NCI-H526 (cell line): ENCODE data around the gene ANKRD52.
A peak's percentile ranks its signal among the peaks of the same experiment; 100 is the strongest.
"Not testable (repeated sequence)": the region's sequence is repeated elsewhere in the genome, so short reads cannot be mapped to it uniquely, and the experiment has no call there.

Experiments
- DNase-seq, 2 experiments: peaks; one replicate each; lab custom pipeline; 2025; lab: John Stamatoyannopoulos, UW

ANKRD52 gene

DNA sequence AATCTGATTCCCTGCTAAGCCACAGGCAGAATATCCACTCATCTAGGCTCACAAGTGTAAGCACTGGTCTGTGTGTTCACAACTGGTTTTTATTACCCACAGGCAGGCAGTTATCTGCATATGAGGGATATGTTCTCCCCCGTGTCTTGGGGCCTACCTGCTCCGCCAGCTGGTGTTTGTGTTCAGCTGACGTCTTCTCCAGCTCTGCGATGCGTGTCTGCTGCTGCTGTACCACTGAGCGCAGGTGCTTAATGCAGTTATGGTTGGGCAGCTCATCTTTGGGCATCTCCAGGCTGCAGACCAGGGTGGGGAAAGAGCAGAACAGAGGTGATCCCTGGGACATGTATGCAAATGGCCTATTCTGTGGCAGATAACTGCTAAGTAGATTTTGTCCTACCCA, 50.2 kb downstream of the ANKRD52 start:
- peak; percentile 92 to 93 for DNase-seq

DNA sequence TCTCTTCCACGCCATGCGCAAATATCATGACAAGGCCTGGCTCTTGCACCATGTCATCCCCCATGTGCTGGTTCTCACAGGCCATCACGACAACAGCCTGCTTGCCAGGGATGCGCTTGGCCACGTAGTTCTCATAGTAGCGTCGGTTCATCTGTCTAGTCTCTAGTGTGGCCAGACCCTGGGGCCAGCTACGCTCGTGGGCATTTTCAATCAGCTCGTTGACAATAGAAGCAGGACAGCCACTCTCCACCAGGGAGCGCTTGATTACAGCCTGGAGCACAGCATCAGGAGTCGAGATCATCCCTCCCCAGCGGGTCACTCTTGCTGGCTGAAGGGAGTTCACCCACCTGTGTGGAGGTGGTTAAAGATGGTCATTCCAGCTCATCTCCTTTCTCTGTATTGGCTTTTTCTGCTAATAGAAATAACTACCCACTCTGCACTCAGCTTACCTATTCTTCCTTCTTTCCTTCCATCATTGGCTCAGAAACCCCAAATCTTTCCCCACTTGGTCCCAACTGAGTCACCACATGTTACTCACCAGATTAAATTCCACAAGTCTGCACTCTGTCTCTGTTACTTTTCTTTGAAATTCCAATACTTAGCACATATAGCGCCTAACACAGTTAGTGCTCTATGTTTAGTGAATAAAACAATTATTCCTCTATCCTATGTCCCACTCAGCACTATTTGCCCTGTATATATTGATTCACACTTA, 51.6 kb downstream of the ANKRD52 start:
- DNase-seq = peak; percentile 13 to 60

DNA sequence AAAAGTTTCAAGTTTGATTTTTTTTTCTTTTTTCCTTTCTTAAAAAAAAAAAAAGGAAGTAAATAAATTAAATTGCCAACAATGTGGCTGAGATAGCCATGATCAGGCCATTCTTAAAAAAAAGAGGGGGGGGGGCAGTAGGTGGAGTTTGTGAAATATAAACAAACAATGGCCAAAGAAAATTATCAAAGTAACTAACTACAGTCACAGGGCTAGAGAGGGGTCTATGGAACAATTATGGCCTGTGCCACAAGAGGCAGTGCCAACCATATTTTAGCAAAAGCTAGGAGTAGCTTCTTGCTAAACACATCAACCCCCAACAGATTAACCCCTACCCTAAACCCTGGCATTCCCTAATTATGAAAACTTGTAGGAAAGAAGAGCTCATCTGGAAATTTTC, 52.7 kb downstream of the ANKRD52 start:
- no peak for DNase-seq

DNA sequence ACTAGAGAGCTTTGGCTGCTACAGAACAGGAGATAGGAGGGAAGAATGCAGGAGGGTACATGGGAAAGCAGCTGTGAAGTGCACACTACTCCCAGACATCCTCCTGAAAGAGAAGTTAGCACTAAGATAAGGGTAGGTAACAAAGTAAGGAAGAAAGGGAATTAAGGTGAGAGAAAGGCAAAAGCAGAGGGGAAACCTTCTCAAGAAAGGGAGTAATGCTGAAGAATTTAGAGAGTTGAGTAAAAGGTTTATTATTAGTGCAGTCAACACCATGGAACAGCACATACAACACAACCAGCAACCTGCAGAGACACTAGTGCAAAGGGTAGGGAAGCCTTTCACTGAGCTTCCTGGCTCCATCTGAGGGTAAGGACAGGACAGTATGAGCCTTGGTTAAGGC, 53.9 kb downstream of the ANKRD52 start:
- no peak for DNase-seq

DNA sequence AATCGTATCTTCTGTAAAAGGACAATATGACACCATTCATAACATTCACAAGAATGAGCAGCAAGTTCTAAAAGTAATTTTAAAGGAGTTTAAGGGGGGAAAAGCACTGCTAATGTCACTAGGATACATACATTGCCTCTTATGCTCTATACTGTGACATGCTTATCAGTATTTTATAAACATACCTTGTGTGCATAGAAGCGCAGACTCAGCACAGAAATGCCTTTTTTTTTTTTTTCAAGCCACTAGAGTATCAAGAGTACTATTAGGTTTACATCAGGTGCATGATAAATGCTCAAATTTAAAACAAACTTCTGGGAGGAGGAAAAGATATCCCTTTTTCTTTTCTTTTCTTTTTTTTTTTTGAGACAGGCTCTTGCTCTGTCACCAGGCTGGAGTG, 55.3 kb downstream of the ANKRD52 start:
- no peak for DNase-seq

DNA sequence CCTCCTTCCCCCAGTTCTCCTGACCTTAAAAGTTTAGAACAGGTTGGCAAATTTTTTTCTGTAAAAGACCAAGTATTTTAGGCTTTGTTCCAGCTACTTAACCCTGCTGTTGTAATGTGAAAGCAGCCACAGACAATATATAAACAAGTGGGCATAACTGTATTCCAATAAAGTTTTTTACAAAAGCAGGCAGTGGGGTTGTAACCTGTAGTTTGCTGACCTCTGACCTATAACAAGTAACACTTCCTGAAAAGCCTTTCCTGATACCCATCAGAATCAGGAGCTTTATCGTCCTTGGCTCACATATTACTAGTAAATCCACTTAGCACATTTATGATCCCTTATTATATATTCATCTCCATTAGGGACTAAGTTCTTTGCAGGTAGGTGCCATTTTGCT, 55.8 kb downstream of the ANKRD52 start:
- DNase-seq = no peak

DNA sequence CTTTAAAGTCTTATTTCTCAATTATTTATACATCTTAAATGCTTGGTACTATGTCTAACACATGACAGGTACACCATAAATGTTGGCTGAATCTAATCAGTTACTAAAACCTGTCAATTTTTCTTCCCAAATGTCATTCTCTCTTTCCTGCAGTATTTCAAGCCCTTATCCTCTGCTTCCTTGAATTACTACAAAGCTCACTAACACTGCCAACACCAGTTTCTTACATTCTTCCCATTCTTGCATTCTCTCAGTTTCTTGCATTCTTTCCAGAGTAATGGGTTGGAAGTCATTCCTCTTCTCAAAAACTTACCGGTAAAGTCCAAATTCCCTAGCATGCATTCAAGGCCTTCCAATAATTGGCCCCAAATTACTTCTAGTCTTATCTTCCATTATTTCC, 59.3 kb downstream of the ANKRD52 start:
- no peak for DNase-seq

DNA sequence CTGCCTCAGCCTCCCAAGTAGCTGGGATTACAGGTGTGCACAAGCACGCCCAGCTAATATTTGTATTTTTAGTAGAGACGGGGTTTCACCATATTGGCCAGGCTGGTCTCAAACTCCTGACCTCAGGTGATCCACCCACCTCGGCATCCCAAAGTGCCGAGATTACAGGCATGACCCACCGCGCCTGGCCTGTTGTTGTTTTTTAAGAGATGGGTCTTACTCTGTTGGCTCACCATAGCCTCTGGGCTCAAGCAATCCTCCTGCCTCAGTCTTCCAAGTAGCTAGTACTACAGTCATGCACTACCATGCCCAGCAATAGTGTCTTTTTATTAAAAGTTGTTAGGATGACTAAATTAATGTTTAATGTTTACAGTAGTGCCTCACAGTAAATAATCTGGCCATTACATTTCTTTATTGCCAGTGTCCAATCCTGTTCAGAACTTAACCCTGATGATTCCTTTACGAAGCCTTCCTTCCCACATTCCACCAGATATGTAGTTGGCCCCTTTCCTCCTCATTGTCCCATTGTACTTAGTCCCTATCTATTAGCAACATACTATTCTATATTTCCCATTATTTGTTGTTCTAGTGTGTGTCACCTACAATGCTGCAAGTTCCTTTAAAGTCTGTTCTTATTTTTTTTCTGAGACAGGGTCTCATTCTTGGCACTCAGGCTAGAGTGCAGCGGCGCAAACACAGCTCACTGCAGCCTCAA, 60.1 kb downstream of the ANKRD52 start:
- DNase-seq = no peak

DNA sequence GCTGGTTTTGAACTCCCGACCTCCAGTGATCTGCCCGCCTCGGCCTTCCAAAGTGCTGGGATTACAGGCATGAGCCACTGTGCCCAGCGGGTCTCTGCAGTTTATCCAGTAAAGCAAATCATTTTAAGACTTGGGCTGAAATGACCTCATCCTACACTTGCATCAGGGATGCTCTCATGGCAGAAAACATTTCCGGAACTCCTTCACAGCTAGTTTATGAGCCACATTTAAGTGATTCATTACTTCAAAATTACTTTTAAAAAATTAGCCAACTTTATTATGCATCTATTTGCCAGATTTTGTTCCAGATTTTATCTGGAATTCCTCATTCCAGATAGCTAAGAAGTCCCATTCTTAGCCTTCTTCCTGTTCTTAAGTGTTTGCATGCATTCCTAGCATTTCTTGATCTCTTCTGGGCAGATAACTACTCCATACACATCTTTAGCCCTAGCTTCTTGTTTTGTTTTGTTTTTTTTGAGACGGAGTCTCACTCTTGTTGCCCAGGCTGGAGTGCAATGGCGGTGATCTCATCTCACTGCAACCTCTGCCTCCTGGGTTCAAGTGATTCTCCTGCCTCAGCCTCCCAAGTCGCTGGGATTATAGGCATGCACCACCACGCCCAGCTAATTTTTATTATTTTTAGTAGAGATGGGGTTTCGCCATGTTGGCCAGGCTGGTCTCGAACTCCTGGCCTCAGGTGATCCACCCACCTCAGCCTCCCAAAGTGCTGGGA, 61.2 kb downstream of the ANKRD52 start:
- not testable (repeated sequence) for DNase-seq

DNA sequence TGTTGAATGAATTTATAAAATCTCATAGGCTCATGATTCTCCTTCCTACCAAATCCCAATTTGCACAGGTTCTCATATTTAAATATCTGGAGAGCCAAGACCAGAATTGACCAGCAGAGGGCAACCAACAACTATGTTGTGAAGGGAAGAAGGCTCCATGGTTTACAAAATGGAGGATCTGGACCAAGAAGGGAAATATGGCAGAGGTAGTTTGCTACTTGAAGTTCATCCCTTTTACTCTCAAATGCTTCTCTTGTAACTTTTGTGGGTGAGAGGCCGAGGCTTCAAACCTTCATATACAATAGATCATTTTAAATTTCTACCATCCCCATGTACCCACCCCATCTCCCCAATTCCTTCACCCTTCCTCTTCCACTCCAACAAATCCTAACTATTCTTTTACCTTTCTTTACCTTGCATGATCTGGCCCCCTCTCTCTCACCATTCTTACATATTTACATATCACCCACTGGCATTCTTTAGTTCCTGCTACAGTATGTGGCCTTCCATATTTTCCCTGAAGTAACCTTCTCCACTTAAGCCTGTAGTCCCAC, 65.1 kb downstream of the ANKRD52 start:
- peak; percentile 77 to 94 for DNase-seq

DNA sequence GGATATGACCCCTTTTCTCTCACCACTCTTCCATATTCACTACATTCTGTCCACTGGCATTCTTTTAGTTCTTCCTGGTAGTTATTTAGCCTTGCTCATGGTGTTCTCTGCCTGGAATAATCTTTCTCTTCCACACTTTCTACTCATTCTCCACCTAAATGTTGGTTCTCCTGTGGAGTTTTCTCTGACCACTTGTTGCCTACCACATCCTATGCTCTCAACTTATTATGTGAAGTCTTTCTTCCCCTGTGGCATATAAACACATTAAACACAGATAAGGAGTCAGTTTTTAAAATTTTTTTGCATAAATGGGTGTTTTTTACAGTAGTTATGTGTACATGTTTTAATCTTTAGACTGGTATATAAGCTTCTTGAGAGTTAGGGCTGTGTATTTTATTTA, 65.6 kb downstream of the ANKRD52 start:
- DNase-seq = no peak

DNA sequence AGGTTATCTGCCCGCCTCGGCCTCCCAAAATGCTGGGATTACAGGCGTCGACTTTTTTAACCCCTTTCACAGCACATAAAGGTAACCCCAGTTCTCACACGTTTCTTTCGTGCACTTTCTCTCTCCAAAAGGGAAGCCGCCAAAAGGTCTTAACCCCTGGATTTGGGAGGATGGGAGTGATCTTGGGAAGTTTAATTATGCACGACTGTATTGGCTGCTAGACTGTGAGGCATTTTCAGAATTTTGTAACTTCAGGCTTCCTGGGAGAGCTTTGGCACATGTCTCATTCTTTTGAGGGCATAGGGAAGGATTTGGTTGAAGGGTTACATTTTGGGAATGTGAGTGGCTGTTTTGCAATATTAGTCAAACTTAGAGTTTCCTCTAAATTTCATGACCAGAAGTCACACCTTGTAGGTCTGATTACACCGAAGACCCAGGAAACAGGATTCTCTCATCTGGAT, 67.5 kb downstream of the ANKRD52 start:
- DNase-seq = peak; percentile 47 to 51

DNA sequence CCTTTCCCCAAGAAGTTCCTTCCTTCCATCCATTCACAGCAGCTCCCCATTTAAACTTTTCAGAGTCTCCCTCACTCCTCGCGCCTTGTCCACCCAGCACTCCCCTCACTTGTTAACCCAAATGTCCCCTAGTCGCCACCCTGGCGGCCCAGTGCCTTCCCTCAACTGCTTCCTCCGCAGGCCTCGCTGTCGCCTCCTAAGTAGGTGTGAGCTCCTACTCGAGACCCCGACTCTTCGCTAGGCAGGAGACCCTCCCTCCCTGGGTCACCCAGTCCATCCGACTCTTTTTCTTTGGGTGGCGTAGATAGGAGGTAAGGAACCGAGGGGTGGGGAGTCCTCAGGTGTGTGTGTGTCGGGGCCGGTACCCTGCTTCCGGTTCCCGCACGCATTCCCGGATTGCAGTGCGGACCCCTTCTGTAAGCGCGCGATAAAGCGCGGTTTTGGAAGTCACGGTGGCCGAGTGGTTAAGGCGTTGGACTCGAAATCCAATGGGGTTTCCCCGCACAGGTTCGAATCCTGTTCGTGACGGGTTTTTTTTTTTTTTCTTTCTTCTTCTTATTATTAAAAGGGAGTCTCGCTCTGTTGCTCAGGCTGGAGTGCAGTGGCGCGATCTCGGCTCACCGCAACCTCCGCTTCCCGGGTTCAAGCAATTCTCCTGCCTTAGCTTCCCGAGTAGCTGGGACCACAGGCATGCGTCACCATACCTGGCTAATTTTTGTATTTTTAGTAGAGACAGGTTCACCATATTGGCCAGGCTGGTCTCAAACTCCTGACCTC, 68.1 kb downstream of the ANKRD52 start:
- DNase-seq = peak; percentile 84 to 90

DNA sequence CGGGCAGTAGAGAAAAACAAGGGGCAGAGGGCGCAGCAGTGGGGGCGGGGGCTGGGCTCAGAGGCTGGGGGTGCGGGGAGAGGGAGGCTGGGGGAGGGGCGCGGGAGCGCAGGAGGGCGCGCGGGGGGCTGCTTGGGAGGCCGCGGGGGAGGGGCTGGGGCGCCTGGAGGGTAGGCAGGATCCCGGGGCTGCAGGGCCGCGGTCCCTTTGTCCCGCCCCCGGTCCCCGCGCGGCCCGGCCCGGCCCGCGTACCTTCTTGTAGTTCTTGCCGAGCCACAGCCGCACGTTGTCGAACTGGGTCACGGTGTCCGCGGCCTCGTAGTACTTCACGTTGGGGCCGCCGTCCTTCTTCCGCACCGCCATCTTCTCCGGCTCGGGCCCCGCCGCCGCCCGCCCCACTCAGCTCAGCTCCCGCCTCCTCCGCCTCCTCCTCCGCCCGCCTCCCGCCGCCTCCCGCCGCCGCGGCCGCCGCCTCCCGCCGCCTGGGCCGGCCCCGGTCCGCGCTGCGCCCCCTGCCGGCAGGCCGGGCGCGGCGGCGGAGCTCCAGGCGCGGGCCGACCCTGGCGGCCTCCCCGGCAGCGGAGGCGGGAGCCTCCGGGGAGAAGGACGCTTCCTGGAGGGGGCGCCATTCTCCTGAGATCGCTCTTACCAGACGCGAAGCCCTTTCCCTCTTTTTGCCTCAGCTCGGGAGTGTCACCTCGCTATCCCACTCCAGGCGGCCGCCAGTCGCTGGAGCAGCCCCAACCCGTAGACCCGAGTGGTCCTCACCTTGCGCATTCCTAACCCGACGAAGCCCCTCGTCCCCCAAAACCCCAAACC, 68.9 kb downstream of the ANKRD52 start, which contains the start of gene SMARCC2:
Gene SMARCC2 (minus strand): TSS at position 385 of the 819 bp plus-strand sequence. CDS start 22 bp downstream, at position 363.
- DNase-seq = peak; percentile 75 to 95

DNA sequence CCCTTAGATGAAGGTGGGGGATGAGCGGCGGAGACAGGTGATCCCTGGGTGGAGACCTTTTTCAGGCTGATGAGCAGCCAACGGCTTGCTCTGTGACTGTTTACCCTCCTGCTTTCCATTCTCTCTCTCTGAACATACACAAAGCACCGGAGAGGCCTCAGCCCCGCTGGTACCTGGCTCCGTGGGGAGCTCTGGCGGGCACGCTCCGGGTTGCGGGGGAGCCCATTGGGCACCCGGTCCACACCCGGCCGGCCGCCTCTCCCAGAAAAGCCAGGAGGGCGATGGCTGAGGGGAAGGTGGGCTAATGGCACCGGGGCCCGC, 69.4 kb downstream of the ANKRD52 start:
- peak; percentile 25 to 56 for DNase-seq

DNA sequence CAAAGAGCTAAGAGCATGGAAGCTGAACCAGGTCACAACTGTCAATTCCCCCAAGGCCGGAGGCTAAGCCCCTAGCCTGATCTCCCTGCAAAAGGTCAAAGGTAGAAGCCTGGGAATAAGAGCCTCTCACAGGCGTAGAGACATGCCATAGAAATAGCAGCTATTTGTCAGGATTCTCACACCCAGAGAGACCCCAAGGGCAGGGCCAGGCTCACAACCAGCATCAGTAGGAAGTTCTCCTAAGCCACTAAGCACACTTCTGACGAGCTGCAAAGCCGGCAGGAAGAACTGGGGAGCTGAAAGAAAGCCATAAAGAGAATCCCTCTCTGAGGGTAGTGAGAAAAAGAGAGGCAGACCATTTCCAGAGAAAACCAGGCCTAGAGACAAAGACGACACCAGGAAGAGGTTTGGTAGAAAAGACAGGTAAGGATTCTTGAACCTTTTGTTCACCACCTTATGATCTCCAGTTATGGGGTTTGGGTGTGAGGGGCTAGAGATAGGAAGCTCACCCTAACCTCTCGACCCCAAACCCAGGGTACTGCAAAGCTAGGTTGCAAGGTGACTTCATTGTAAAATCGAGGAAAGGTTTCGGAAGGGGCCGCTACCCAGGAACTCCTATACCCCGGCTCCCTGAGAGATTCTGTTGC, 69.9 kb downstream of the ANKRD52 start:
- DNase-seq = no peak
